ENCODE results near the gene GDF10.

DNA sequence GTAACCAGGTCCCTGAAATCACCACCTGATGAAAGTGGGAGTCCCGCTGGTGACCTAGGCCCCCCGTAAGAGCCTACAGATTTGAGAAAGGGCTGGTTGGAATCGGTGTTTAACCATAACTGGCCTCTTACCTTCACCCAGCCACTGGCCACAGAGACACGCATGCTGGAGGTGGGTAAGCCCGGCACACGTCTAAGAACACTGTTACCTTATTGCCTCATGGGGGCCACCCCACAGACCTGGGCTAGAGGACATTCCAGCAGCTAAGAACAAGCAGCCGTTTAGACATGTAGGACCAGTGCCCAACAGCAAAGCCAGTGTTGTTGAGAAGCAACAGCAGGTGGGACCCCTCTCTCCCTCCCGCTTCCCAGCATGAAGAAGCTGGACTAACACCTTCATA lies 19.8 kb downstream of the GDF10 start:
- no peak for TF ChIP-seq CTCF (IDR thresholded peaks at IDR 0.05)
- TF ChIP-seq EP300 (IDR thresholded peaks at IDR 0.05), result no peak
- no peak for TF ChIP-seq POLR2AphosphoS5 (IDR thresholded peaks at IDR 0.05)
